GM12878 (cell line): ENCODE data around the gene ATXN7L1. TPM values are rescaled to one million over a fixed set of nuclear protein-coding genes. Genes with fewer than 3 reads are reported as not detected.

ENCODE experiments used
- ATAC-seq: fragments of 200-7000 bp; cut with Tn5 transposase; 3 replicates; pipeline ENCODE4 v1.9.1; 2020; ENCODE audit warnings: mild to moderate bottlenecking, moderate library complexity
- BruUV-seq: library from RNA; stranded (reverse); fragments of 400-500 nt; replicated peaks from 2 replicates; lab custom pipeline; 2021; lab: Mats Ljungman, UMichigan
- CTCF ChIA-PET: fragments of 300-600 bp; sonication (Branson Sonifier 250); formaldehyde crosslinking; extraction: SDS; loops from one replicate; lab custom pipeline; 2021; ENCODE audit warnings: inconsistent platforms; lab: Yijun Ruan, JAX
- POLR2A ChIA-PET: fragments of 350-600 bp; formaldehyde crosslinking; extraction: SDS; loops from one replicate; lab custom pipeline; 2021; ENCODE audit warnings: inconsistent platforms; lab: Charles Lee
- RAD21 ChIA-PET: fragments of 300-600 bp; sonication (Branson Sonifier 250); formaldehyde crosslinking; loops from one replicate; lab custom pipeline; 2023; ENCODE audit warnings: antibody characterized with exemption; ENCODE audit not compliant: unreplicated experiment; lab: Charles Lee
- SMC1A ChIA-PET: fragments of 300-600 bp; sonication (Branson Sonifier 250); formaldehyde crosslinking; loops from one replicate; lab custom pipeline; 2023; ENCODE audit not compliant: unreplicated experiment, uncharacterized antibody; lab: Charles Lee
- DNase-seq: peaks from one replicate; pipeline ENCODE4 v3.0.0-alpha.2; 2011; ENCODE audit warnings: low read depth, low spot score
- FAIRE-seq: peaks from 3 replicates; lab custom pipeline; 2011; peaks lifted over from hg19 to GRCh38; lab: Jason Lieb, UNC
- H2AFZ ChIP-seq: 2 replicates; pipeline ENCODE4 v1.6.0; 2011; ENCODE audit warnings: low read depth, low read length, control low read depth; ENCODE audit not compliant: control insufficient read depth
- H3K27ac ChIP-seq: 2 replicates; pipeline ENCODE4 v1.5.1; 2011; ENCODE audit warnings: control low read depth; ENCODE audit not compliant: control insufficient read depth, insufficient read depth
- H3K27me3 ChIP-seq, 2 experiments: replicated peaks in 1 of 2; 2 replicates each; pipeline versions ENCODE4 v1.6.0 to v1.6.1; 2011; ENCODE audit warnings: low read length in 1 of 2; ENCODE audit not compliant: control insufficient read depth in 2 of 2, insufficient read depth in 2 of 2
- H3K36me3 ChIP-seq, 2 experiments: 2 replicates each; pipeline ENCODE4 v1.5.1; 2011; ENCODE audit warnings: low read length in 1 of 2; ENCODE audit not compliant: control insufficient read depth in 2 of 2, insufficient read depth in 2 of 2
- H3K4me1 ChIP-seq: 2 replicates; pipeline ENCODE4 v1.6.1; 2011; ENCODE audit warnings: mild to moderate bottlenecking, low read length, moderate library complexity, mixed read lengths; ENCODE audit not compliant: control insufficient read depth, insufficient read depth
- H3K4me2 ChIP-seq: 2 replicates; pipeline ENCODE4 v1.6.0; 2011; ENCODE audit warnings: control low read depth; ENCODE audit not compliant: control insufficient read depth, insufficient read depth
- H3K4me3 ChIP-seq: fragments of 200-600 bp; sonication (generic); 2 replicates; pipeline ENCODE4 v1.5.1; 2016
- H3K79me2 ChIP-seq: 2 replicates; pipeline ENCODE4 v1.6.0; 2011; ENCODE audit warnings: low read length; ENCODE audit not compliant: control insufficient read depth, insufficient read depth
- H3K9ac ChIP-seq: 2 replicates; pipeline ENCODE4 v1.8.0; 2011; ENCODE audit warnings: low read length, control low read depth, mixed read lengths; ENCODE audit not compliant: control insufficient read depth, insufficient read depth
- H3K9me3 ChIP-seq: replicated peaks from 3 replicates; pipeline ENCODE4 v1.5.1; 2011; ENCODE audit warnings: mild to moderate bottlenecking, low read length; ENCODE audit not compliant: control insufficient read depth, insufficient read depth
- H4K20me1 ChIP-seq: 2 replicates; pipeline ENCODE4 v1.6.0; 2011; ENCODE audit not compliant: control insufficient read depth, insufficient read depth
- E4F1 ChIP-seq: fragments of 450-650 bp; IDR thresholded peaks from 2 replicates; pipeline ENCODE4 v1.6.1; 2018; ENCODE audit warnings: borderline replicate concordance, mild to moderate bottlenecking; ENCODE audit not compliant: partially characterized antibody
- KLF5 ChIP-seq: fragments of 450-650 bp; IDR thresholded peaks from 2 replicates; pipeline ENCODE4 v1.6.1; 2014; ENCODE audit warnings: mild to moderate bottlenecking; ENCODE audit not compliant: partially characterized antibody
- MLLT1 ChIP-seq: fragments of 450-650 bp; IDR thresholded peaks from 2 replicates; pipeline ENCODE4 v1.6.1; 2016; ENCODE audit warnings: mild to moderate bottlenecking
- PBX3 ChIP-seq: IDR thresholded peaks from 2 replicates; pipeline ENCODE4 v1.6.1; 2011; ENCODE audit warnings: mild to moderate bottlenecking, low read depth, low read length, moderate library complexity; ENCODE audit not compliant: insufficient replicate concordance
- RB1 ChIP-seq: fragments of 450-650 bp; formaldehyde crosslinking; IDR thresholded peaks from 2 replicates; pipeline ENCODE4 v1.6.1; 2017; ENCODE audit warnings: mild to moderate bottlenecking, borderline replicate concordance
- SMARCA5 ChIP-seq: fragments of 450-650 bp; IDR thresholded peaks from 2 replicates; pipeline ENCODE4 v1.6.1; 2017; ENCODE audit warnings: mild to moderate bottlenecking
- SUPT20H ChIP-seq: IDR thresholded peaks from 2 replicates; pipeline ENCODE4 v1.6.1; 2011; ENCODE audit warnings: low read depth, mild to moderate bottlenecking, low read length, moderate library complexity, borderline replicate concordance; ENCODE audit not compliant: control insufficient read depth
- SUZ12 ChIP-seq: fragments of 200-600 bp; sonication (generic); IDR thresholded peaks from one replicate; pipeline ENCODE4 v1.6.1; 2018; ENCODE audit warnings: antibody characterized with exemption, mild to moderate bottlenecking; ENCODE audit not compliant: unreplicated experiment
- WGBS: methylation state at CpG from one replicate; pipeline ENCODE4 v1.1.6; 2016; ENCODE audit warnings: low lambda C conversion rate; ENCODE audit not compliant: insufficient replicate concordance, insufficient coverage; ENCODE audit errors: missing lambda C conversion rate; 5-methylcytosine and 5-hydroxymethylcytosine counted together
- in situ Hi-C: fragments of 300-500 bp; cut with MboI; formaldehyde crosslinking; loops from 9 replicates; pipeline ENCODE4 v1.14.3; 2018; ENCODE audit warnings: mixed read lengths
- intact Hi-C: fragments of 100-400 bp; cut with micrococcal nuclease; formaldehyde crosslinking; loops from one replicate; pipeline ENCODE4 v1.14.2; 2022; ENCODE audit not compliant: unreplicated experiment
- polyA plus RNA-seq, 11 experiments: library from polyadenylated mRNA; depleted of rRNA in 4 of 11; unstranded in 6 of 11; stranded (reverse) in 5 of 11; fragments of >200 nt; fragmentation: Nextera tagmentation in 4 of 11; fragmentation: Illumina TruSeq in 1 of 11; extraction: Ambion mirVana in 4 of 11; extraction: Trizol in 1 of 11; gene quantifications; 1 replicate in 1 of 11; 2 replicates in 10 of 11; pipeline versions ENCODE4 v1.2.1 to v1.2.3, GENCODE V29; 2011 to 2016; ENCODE audit warnings: inconsistent platforms in 2 of 11, missing spikeins in 2 of 11, low read depth in 1 of 11
- total RNA-seq, 4 experiments: library from RNA; depleted of rRNA in 3 of 4; stranded (reverse); fragments of >200 nt in 3 of 4; fragmentation: Illumina TruSeq in 1 of 4; extraction: Trizol in 1 of 4; gene quantifications; 2 replicates each; pipeline versions ENCODE4 v1.2.1 to v1.2.3, GENCODE V29; 2013 to 2021

Gene ATXN7L1
- total and polyA plus RNA-seq, 10 of the 15 experiments (the other 5 are each of a cell fraction or from before 2014, with no cell fraction given) = 0.40 to 2.9 (median 1.2) TPM

- Histone ChIP-seq H3K36me3 (no peaks in the 10 kb centered on the region), H2AFZ (no peak overlapping the region), H4K20me1 (no peaks in the 10 kb centered on the region), H3K27ac (no peak overlapping the region), H3K4me1 (no peaks in the 10 kb centered on the region), H3K9me3 (peaks cover 11% of the 10 kb centered on the region), H3K4me3 (no peak overlapping the region), H3K4me2 (no peak overlapping the region), H3K9ac (no peak overlapping the region), H3K79me2 (no peaks in the 10 kb centered on the region), H3K27me3 (no peaks in the 10 kb centered on the region)
- WGBS = 39% methylated on average over 9 of the region's 9 CpGs
- DNase-seq = no peak
- RAD21 ChIA-PET = no interaction called here
- TF ChIP-seq SUZ12 (no peak), RB1 (no peak), PBX3 (no peak), E4F1 (no peak), KLF5 (no peak), MLLT1 (no peak), SUPT20H (no peak), SMARCA5 (no peak)
- intact Hi-C loops (no loop called here), in situ Hi-C loops (no loop called here)
- SMC1A ChIA-PET = no interaction called here
- BruUV-seq = no TSS peak
- CTCF ChIA-PET = interaction anchor here (1.1 kb wide), 1 partner anchor 13 kb away, joined by 3 read pairs; no protein-coding TSS in a partner anchor
- POLR2A ChIA-PET = no interaction called here
- no peak for FAIRE-seq
- no peak for ATAC-seq
These were observed 168.2 kb downstream of the ATXN7L1 start for GRCh38 chr7:105707967-105708762.
